GM19025 (cell line): ENCODE data around the gene BRICD5.

Experiments used
- ATAC-seq: cut with Tn5 transposase; IDR thresholded peaks from one replicate; pipeline ENCODE4 v1.9.1; 2021; ENCODE audit warnings: mild to moderate bottlenecking, low read depth, moderate library complexity; ENCODE audit not compliant: unreplicated experiment

BRICD5 gene

GRCh38 chr16:2226245-2226793, 15.7 kb upstream of the BRICD5 start:
- no peak for ATAC-seq

- peak; percentile 8 for ATAC-seq
Measured at GRCh38 chr16:2223942-2224486, 13.4 kb upstream of the BRICD5 start.

GRCh38 chr16:2223221-2223941, 12.7 kb upstream of the BRICD5 start, which contains the start of gene E4F1:
Gene E4F1 (plus strand): TSS chr16:2223591. CDS start chr16:2223614, 23 bp downstream.
- peak; percentile 92 for ATAC-seq

GRCh38 chr16:2216330-2216729, 5.7 kb upstream of the BRICD5 start:
- ATAC-seq, result no peak

- peak; percentile 91 for ATAC-seq
Measured at GRCh38 chr16:2214719-2214968, 4.0 kb upstream of the BRICD5 start, which contains the start of gene PGP. Gene PGP (minus strand): TSS chr16:2214840. CDS start chr16:2214777, 63 bp downstream.

GRCh38 chr16:2213817-2214718, 3.4 kb upstream of the BRICD5 start:
- peak; percentile 2 for ATAC-seq

- no peak for ATAC-seq
Measured at GRCh38 chr16:2212362-2213324, 2.0 kb upstream of the BRICD5 start.

- no peak for ATAC-seq
Measured at GRCh38 chr16:2211923-2212347, 1.3 kb upstream of the BRICD5 start.

- ATAC-seq, result no peak
Measured at GRCh38 chr16:2210009-2210332, 692 bp downstream of the BRICD5 start.

- no peak for ATAC-seq
Measured at GRCh38 chr16:2209258-2210008, 1.2 kb downstream of the BRICD5 start.

GRCh38 chr16:2208772-2209171, 1.9 kb downstream of the BRICD5 start:
- no peak for ATAC-seq

GRCh38 chr16:2208308-2208707, 2.4 kb downstream of the BRICD5 start:
- ATAC-seq, result no peak

- ATAC-seq, result no peak
Measured at GRCh38 chr16:2207872-2208271, 2.8 kb downstream of the BRICD5 start.

GRCh38 chr16:2206780-2207433, 3.8 kb downstream of the BRICD5 start:
- no peak for ATAC-seq

- no peak for ATAC-seq
Measured at GRCh38 chr16:2206420-2206779, 4.3 kb downstream of the BRICD5 start.

GRCh38 chr16:2205967-2206313, 4.7 kb downstream of the BRICD5 start:
- peak; percentile 5 for ATAC-seq

GRCh38 chr16:2205104-2205966, 5.3 kb downstream of the BRICD5 start, which contains the start of gene MLST8:
Gene MLST8 (plus strand): TSS chr16:2205454. CDS start chr16:2206086, 632 bp downstream.
- ATAC-seq, result peak; percentile 66
